HG03460 (cell line): ENCODE results near the gene TAGLN.
"Not testable (repeated sequence)": the region's sequence is repeated elsewhere in the genome, so short reads cannot be mapped to it uniquely, and the experiment has no call there.

ENCODE experiments used
- ATAC-seq: cut with Tn5 transposase; IDR thresholded peaks from one replicate; pipeline ENCODE4 v1.9.1; 2021; ENCODE audit not compliant: unreplicated experiment

Gene TAGLN

GRCh38 chr11:117195258-117195657, 3.9 kb upstream of the TAGLN start:
- ATAC-seq, result no peak

DNA sequence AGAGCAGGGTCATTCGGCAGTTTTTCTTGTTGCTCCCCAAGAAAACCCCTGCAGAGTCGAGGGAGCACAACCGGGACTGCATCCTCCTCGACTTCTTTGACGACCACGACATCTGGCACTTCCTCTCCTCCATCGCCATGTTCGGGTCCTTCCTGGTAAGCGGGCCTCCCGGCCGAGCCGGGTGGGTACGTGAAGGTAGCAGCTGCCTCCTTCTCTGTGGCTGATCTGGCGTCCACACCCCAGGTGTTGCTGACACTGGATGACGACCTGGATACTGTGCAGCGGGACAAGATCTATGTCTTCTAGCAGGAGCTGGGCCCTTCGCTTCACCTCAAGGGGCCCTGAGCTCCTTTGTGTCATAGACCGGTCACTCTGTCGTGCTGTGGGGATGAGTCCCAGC, 3.4 kb upstream of the TAGLN start:
- no peak for ATAC-seq

- no peak for ATAC-seq
Measured at GRCh38 chr11:117197006-117197405, 2.2 kb upstream of the TAGLN start.

DNA sequence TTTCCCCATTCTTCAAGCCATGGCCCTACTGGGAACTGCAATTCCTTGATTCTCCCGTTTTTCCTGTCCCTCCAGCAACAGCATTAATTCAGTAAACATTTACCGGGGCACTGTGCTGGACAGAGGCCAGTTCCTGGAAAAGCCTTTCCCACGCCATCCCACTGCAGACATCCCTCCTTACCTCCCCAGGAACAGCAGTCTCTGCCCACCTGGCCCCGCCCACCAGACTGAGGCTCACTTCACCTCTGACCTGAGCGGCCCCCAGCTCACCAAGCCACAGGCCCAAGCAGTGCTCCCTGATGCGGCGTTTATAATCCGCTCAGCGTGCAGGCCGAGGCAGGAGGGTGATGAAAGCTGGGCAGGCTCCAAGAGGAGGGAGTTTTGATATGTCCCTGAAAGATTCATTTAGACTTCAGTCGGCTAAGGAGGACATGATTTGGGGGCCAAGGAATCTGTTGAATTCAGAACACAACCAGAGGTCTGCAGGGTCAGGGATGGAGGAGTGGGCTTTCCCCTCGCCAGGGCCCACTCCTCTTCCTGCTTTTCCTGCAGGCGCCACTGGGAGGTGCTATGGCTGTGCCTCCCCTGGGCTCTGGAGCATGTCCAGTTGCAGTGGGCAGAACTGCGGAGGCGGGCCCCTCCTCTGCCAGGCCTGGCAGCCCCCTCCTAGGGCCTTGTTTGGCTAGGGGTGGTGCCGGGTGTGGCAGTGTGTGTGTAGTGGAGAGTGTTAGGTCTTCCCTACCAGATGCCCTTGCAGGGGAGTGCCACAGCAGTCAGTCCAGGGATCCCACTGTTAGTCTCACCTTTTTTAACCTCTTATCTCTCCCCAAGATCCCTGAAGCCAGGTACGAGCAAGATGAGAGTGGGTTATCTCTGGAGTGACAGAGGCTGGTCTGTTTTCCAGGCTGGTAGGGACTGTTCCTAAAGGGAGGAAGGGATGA, 1.4 kb upstream of the TAGLN start:
- no peak for ATAC-seq

DNA sequence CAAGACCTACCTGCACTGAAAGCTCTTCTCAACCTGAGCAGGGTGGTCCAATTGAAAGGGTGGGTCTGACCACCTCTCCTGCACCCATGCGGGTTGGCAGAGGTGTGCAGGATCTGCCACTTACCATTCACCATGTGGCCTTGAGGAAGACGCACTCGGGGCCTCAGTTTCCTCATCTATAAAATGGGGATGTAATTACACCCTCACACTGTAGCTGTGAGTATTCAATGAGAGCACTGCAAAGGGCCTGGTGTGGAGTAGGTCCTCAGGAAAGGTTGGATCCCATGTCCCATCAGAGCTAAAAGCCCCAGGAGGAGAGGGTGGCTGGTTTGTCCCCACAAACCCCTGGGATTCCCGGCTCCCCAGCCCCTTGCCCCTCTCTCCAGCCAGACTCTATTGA, 557 bp upstream of the TAGLN start:
- ATAC-seq, result no peak

DNA sequence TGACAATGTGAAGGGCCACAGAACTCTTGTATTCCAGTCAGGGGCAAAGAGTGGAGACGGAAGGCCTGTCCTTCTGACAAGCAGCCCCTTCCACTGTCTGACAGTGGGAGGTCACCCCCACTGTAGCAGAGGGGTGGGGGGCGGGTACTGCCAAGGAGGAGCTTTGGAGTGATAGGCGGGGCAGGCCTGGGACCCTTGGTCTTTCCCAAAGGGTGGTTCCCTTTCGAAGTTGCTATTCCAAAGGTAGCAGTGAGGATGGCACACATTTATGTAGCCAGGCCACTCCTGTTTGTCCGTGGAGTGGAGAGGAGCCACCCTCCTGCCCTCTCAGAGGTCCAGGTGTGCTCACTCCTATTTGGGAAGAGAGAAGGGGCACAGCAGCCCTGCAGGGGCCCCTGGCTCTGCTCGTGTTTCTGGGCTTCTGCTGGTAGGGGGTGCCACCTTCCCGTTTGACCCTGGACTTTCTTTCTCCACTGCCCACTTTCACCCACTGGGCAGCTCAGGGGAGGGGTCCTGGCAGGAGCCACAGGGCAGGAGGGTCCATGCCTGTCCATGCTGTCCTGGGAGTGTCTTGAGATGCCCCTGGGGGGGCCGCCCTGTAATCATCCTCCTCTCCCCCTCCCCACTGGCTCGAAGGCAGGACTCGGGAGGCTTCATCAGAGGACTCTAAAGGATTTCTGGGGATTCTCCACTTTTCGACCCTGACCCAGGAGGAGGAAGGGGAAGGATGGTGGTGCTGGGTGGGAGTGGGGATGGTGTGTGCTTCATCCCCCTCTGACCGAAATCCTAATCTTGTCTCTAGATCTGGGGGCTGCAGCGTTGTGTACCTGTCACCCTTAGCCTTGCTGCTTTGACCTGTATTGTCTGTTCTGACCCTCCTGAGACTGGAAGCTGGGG, 994 bp downstream of the TAGLN start:
- no peak for ATAC-seq

- no peak for ATAC-seq
Measured at GRCh38 chr11:117200813-117201657, 1.9 kb downstream of the TAGLN start.

DNA sequence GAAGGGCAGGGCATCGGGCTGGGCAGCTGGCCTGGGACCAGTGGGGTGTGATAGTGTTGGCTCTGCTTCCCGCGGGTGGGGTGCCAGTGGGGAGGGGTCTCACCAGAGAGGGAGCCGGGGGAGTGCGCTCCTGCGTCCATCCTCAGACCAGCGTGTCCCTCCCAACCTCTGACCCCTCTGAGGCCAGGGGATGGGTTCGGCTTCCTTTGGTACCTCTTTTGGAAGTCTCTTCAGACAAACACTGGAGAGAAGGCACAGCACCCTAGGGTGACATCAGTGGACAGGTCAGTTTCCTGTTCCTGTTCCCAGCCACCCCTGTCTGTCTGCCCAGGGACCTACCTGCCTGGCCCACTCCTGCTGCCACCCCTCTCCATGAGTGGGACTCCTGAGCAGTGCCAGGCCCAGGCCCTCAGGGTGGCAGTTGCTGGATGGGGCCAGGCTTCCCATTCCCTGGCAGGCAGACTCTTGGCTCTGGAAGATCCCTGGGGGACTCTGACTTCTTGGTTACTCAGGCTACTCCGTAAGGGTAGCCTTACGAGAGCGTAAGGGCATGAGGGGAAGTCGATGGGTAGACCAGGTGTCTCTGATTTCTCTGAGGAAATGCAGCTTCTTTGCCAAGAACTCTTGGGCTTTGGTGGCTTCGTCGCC, 2.6 kb downstream of the TAGLN start:
- ATAC-seq, result no peak

- ATAC-seq, result no peak
Measured at GRCh38 chr11:117202386-117203068, 3.4 kb downstream of the TAGLN start.

DNA sequence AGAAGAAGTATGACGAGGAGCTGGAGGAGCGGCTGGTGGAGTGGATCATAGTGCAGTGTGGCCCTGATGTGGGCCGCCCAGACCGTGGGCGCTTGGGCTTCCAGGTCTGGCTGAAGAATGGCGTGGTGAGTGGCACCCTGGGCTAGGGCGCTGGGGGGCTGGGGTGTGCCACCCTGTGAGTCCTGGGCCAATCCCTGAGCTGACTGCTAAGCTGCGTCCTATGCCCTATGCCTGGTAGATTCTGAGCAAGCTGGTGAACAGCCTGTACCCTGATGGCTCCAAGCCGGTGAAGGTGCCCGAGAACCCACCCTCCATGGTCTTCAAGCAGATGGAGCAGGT, 3.9 kb downstream of the TAGLN start:
- ATAC-seq, result no peak

DNA sequence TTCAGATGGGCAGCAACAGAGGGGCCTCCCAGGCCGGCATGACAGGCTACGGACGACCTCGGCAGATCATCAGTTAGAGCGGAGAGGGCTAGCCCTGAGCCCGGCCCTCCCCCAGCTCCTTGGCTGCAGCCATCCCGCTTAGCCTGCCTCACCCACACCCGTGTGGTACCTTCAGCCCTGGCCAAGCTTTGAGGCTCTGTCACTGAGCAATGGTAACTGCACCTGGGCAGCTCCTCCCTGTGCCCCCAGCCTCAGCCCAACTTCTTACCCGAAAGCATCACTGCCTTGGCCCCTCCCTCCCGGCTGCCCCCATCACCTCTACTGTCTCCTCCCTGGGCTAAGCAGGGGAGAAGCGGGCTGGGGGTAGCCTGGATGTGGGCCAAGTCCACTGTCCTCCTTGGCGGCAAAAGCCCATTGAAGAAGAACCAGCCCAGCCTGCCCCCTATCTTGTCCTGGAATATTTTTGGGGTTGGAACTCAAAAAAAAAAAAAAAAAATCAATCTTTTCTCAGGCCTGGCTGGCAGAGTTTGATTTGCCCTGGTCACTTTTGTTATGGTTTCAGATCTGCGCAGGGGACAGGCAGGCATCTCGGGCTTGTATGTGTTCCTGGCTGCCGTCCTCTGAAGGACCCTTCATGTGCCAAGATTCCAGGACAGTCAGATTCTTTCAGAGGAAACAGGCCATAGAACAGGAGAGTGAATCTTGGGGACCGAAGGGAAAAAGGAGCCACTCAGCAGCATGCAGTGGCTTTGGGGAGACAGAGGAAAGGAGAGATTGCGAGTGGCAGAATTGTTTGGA, 5.3 kb downstream of the TAGLN start:
- no peak for ATAC-seq

DNA sequence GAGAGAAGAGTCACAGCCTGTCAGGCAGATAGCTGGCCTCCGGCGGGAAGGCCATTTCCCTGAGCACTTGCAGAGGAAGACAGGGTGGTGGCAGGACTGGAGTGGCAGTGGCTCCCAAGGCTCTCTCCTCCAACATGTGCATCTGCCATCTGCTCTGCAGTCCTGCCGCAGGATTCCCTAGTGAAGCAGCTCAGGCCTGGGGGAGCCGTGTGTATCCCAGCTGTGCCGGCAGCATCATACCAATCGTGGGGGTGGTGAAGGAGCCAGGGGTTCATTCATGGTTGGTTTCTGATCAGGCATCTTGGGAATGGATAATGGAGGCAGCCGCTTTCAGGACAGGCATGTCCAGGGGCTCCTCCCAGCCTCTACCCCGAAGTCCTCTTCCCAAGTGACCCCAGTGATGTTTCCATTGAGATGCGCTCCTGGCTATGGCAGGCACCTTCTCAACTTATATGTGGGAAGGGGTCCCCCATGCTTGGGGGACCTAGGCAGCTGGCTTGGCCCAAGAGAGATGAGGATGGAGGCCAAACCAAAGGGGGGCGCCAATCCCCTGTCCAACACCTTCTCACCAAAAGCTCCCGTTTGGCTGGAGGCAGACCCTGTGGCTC, 6.1 kb downstream of the TAGLN start:
- ATAC-seq, result no peak

DNA sequence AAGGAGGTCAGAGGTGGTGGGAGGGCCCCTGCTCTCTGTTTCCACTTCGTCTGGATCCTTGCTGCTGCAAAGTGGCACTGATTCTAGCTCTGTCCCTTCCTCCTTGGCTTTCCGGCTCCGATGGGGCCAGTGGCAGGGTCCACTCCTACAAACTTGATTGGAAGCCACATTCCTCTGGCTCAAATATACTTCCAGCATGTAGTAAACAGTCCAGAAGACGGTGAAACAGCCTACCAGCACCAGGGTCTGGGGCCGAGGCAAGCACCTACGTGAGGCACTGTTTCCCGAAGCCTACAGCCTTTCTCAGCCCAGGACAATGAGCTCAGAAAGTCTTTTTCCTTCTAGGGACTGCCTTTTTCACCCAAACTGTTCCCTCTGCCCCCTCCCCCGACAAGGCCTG, 6.9 kb downstream of the TAGLN start:
- ATAC-seq, result not testable (repeated sequence)

- not testable (repeated sequence) for ATAC-seq
Measured at GRCh38 chr11:117206859-117207258, 7.7 kb downstream of the TAGLN start.

- ATAC-seq, result not testable (repeated sequence)
Measured at GRCh38 chr11:117207481-117207880, 8.3 kb downstream of the TAGLN start.

- ATAC-seq, result not testable (repeated sequence)
Measured at GRCh38 chr11:117208710-117209109, 9.5 kb downstream of the TAGLN start.

- not testable (repeated sequence) for ATAC-seq
Measured at GRCh38 chr11:117209351-117210125, 10.4 kb downstream of the TAGLN start.

DNA sequence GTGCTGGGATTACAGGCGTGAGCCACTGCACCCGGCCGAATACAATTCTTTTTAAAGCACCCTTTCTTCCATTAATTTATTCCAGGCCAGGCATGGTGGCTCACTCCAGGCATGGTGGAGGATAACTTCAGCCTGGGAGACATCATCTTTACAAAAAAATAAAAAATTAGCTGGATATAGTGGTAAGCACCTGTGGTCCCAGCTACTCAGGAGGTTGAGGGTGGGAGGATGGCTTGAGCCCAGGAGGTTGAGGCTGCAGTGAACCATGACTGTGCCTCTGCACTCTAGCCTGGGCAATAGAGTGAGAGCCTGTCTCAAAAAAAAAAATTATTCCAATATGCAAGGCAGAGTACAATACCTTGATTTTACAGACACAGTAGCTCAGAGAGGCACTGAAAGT, 11.4 kb downstream of the TAGLN start:
- ATAC-seq, result no peak
